Activated CD4-positive, alpha-beta T cell treated with anti-CD3 and anti-CD28 coated beads, Interleukin-10, Interleukin-2, amounts not matched to agents 100 ng/mL and 50 ng/mL, durations not matched to agents 16 hours and 8 hours (primary cell): ENCODE results near the gene RHPN2.
"Not testable (repeated sequence)": the region's sequence is repeated elsewhere in the genome, so short reads cannot be mapped to it uniquely, and the experiment has no call there.

Experiments used
- DNase-seq: peaks from one replicate; pipeline ENCODE4 v3.0.0-alpha.2; 2020

The RHPN2 gene

DNA sequence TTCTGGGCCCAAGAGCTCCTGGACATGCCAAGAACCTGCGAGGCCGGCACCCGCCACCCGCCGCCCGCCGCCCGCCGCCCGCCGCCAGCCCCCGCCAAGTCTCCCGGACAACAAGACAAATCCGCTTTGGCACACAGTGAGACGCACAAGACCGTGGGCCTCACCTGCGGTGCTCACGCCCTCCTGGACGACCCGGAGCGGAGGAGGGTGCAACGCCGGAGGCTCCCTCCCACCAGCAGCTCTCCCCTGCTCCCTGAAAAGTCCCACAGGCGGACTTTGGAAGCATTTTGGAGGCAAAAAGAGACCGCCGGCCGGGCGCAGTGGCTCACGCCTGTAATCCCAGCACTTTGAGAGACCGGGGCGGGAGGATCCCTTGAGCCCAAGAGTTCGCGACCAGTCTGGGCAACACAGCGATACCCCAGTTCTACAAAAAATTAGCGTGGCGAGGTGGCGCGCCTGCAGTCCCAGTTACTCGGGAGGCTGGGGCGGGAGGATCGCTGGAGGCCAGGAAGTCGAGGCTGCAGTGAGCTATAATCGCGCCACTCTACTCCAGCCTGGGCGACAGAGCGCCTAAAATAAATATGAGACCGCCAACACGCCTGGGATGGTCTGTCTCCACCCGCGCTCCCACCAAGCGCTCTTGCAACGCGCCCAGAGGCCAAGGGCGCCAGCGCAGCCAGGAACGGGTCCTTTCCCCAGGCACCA is 783 bp downstream of the RHPN2 start:
- DNase-seq = no peak

DNA sequence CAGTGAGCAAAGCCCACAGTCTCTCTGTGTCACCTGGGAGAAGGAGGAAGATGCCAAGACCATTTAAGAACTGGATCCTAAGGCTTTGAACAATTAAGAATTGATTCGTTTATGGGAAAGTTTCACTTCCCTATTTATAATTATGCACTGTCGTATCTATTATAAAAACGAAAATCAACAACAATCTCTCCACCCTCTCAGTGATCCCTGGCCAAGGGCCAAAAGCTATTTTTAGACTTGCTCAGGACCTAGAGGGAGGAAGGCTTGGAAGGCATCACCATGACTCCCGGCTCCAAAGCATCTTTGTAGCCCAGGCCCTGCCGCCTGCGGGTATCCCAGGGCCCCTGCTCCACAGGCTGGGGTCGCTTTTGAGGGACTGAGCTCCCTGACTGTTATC is 1.3 kb downstream of the RHPN2 start:
- no peak for DNase-seq

DNA sequence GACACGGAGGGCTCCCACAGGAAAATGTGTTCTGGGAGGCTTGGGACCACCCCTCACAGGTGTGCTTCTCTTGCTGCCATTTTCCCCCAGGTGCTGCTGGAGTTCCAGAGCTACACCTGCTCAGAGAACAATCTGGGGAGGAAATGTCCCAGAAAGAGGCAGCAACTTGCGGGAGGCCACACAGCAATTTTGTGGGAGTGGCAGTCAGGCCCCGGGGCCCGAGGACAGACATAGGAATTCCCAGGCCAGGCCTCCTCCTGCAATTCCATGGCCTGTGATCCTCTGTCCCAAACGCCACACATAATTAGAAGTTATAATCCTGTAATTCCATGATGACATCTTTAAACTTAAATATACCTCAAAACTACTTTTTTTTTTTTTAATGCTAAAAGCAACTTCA is 1.8 kb downstream of the RHPN2 start:
- no peak for DNase-seq

DNA sequence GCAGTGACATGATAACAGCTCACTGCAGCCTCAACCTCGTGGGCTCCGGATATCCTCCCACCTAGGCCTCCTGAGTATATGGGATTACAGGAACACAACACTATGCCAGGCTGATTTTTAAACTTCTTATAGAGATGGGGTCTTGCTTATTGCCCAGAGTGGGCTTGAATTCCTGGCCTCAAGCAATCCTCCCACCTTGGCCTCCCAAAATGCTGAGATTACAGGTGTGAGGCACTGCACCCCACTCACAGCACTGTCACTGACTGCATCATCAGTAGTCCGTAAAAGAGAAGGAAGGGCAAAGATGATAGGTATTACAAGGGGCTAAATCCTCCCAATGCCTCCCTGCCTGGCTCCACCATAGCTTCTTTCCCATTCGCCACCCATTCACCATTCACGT is 4.1 kb downstream of the RHPN2 start:
- DNase-seq = no peak

- no peak for DNase-seq
These were observed 9.0 kb downstream of the RHPN2 start for GRCh38 chr19:33055718-33056117.

- DNase-seq = no peak
These were observed 10.1 kb downstream of the RHPN2 start for GRCh38 chr19:33054623-33055022.

GRCh38 chr19:33052352-33052972 is 12.2 kb downstream of the RHPN2 start:
- DNase-seq = no peak

DNA sequence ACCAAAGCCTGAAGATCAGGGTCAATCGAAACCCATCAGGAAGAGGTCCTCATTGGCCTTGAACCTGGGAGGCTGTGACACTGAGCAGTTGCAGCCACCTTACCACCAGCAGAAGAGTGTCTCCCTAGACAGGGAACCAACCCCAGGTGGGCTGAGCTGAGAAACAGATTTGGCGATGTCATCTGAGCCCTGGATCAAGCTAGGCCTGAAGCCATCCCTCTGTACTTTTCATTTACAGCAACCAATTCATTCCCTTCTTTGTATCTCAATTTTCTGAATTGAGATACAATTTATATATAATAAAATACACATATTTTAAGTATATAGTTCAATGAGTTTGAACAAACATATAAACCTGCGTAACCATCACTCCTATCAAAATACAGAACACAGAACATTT is 14.6 kb downstream of the RHPN2 start:
- DNase-seq = no peak

DNA sequence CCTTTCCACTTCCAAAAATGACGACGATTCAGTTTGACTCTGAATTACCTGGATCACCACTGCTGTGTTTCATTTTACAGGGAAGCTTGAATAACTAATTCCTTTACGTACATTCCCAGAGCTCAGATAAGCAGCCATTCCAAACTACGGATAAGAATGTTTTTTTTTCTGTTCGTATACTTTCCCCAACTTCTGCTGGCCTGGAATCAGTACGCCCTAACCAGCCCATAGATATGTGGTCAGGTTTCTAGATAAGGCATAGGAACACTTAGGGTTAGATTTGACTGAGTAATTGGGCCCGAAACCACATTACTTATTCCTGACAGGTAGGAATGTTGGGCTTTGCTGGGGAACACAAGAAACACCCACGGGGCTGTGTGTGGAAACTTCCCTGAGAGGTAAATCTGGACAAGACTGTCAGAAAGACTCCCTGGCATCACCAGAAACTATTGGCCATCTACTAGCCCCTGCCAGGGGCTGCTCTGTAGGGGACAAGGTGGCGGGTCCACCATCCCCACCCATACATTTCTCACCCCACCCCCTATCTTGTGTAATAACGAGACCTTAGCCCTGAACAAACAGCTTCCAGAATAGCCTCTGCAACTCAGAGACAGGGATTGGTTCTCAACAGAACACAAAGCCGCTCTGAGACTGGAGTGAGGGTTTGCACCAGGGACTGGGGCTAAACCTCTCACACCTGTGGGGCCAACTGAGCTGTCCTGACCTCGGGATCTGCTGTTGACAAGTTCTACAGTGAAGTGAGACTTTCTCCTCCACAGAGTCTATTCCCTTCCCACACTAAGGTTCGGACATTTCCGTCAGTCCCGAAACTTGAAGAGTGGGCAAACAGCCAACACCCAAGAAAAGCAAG is 15.6 kb downstream of the RHPN2 start:
- no peak for DNase-seq

DNA sequence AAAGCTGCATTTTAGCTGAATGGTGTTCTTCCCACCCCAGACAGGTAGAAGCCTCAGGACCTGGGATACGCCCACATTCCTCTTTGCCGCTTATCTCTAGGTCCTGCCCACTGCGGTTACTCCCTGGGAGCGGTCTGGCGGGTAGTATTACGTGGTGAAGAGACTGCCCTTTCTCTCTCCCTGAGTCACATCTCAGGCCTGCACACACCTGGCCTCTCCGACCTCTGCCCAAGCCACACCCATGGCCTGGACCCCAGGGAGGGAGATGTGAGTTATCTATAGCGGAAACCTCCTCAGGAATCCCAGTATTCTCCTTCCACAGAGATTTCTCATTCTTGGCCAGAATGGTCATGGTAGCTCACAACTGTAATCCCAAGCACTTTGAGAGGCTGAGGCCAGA is 17.3 kb downstream of the RHPN2 start:
- no peak for DNase-seq

GRCh38 chr19:33041828-33042160 is 22.9 kb downstream of the RHPN2 start:
- DNase-seq = not testable (repeated sequence)

DNA sequence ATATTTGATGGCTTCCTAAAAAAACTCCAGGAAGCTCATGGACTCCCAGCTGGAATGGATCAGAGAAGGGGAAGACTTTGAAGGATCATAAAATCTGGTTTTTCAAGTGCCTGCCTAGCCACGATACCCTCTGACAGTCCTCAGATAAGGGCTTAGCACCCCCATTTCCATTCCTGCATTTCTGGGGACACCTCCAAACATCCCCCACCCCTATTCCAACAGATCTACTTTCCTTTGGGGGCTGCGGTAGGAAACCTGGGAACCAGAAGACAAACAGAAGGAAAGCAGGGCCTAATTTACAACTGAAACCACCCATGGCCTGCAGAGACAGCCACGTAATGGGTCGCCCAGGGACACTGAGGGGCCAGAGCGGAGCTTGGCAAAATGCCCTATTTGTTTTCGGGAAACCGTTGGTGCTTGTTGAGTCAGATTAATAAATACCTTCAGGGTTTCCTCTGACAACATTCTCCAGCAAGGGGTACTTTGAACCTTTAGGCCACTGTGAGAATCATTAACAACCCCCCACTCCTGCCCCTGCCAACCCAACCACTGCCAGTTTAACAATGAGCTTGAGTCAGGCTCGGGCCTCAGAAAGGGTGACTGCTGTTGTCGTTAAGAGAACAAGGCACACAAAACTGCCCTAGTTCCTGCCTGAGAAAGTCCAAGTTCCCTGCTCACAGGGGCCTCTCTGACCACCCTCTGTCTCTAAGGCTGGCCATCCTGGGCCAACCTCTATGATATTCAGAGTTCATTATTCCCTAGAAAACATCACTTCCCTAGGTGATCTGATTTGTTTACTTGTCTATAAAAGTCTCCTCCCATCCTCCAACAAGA is 23.5 kb downstream of the RHPN2 start:
- DNase-seq = no peak

DNA sequence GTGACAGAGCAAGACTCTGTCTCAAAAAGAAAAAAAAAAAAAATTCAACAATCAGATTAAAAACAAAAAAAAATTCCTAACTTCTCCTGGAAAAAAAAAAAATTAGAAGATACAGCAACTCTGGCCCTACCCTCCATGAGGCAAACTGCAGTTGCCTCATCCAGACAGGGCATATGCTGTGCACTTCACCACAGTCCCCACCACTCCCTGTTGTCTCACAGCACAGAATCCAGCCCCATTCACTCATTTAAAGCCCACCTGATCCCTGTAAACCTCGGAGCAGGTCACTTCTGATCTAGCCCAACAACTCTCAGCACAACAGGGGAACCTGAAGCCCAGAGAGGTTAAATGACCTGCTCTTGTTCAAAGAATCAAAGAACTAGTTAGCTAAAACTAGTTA is 24.9 kb downstream of the RHPN2 start:
- no peak for DNase-seq

DNA sequence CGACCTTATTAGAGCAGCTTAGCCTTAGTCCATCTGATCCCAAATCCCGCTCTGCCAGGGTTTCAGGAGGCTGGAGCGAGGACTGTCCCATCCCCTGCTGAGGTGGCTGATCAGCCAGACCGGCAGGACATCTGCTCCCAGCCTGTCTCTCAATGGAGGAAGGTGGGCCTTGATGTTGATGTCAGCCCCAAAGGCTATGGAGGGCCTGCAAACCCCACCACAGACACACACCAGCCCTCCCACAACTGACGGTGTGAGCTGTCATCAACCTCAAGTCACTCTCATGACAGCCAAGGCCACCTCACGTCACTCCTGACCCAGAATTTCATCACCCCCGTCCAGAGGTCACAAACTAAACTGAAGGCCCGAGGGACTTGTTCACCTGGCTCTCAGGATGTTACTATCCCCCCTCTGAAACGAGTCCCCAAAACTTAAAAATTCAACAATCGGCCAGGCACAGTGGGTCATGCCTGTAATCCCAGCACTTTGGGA is 25.5 kb downstream of the RHPN2 start:
- no peak for DNase-seq

DNA sequence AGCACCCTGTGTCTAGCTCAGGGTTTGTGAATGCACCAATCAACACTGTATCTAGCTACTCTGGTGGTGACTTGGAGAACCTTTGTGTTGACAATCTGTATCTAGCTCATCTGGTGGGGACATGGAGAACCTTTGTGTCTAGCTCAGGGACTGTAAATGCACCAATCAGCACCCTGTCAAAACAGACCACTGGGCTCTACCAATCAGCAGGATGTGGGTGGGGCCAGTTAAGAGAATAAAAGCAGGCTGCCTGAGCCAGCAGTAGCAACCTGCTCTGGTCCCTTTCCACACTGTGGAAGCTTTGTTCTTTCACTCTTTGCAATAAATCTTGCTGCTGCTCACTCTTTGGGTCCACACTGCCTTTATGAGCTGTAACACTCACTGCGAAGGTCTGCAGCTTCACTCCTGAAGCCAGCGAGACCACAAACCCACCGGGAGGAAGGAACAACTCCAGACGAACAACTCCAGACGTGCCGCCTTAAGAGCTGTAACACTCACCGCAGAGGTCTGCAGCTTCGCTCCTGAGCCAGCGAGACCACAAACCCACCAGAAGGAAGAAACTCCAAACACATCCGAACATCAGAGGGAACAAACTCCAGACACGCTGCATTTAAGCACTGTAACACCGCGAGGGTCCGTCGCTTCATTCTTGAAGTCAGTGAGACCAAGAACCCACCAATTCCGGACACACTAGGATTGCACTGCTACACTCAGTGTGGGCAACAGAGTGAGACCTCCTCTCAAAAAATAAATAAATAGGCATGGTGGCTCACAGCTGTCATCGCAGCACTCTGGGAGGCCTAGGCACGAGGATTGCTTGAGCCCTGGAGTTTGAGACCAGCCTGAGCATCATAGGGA is 27.3 kb downstream of the RHPN2 start:
- peak; percentile 41 for DNase-seq

DNA sequence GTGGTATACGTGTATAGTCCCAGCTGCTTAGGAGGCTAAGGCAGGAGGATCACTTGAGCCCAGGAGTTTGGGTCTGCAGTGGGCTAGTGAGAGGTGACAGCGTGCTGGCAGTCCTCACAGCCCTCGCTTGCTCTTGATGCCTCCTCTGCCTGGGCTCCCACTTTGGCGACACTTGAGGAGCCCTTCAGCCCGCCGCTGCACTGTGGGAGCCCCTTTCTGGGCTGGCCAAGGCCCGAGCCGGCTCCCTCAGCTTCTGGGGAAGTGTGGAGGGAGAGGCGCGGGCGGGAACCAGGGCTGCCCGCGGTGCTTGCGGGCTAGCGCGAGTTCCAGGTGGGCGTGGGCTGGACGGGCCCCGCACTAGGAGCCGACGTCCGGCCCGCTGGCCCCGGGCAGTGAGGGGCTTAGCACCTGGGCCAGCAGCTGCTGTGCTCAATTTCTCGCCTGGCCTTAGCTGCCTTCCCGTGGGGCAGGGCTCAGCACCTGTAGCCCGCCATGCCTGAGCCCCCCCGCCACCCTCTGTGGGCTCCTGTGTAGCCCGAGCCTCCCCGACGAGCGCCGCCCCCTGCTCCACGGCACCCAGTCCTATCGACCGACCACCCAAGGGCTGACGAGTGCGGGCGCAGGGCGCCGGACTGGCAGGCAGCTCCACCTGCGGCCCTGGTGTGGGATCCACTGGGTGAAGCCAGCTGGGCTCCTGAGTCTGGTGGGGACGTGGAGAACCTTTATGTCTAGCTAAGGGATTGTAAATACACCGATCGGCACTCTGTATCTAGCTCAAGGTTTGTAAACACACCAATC is 28.1 kb downstream of the RHPN2 start:
- not testable (repeated sequence) for DNase-seq

DNA sequence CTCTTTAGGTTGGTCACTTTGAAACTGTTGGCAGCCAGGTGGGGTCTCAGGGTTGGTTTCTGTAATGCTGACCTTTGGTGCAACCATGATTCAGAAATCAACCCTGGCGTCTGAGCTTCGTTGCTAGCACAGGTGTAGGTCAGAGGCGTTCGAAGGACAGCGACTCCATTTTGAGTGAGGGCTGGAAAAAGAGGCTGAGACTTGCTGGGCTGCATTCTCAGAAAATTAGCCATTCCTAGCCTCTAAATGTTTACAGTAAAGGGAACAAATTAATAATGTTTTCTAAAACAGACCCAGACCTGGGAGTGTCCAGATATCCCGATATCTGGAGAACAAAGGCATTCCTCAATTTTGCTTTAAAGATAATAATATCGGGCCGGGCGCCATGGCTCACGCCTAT is 29.2 kb downstream of the RHPN2 start:
- no peak for DNase-seq

GRCh38 chr19:33032218-33032781 is 32.4 kb downstream of the RHPN2 start:
- DNase-seq = no peak

DNA sequence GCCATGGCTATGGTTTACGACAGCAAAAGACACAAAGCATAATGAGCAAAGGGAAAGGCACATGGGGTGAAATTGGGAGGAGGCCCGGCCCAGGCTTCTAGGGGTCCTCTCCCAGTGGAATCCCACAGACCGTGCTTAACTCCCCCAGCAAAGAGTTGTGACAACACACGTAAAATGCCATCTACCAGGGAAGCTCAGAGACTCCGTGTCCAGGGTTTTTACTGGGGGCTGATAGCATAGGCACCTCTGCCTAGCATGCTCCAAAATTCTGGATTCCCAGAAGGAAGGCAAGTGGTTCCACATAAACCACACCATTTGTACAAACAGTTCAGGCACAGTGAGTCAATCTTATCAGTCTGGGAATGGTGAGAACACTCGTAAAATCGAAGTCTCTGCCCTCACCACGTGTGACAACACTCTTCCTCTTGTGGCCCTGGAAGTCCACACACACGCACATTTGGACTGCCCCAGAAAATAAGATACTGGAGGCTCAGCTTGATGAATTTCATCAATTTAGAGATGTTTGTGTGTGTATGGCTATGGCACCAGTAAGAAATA is 34.9 kb downstream of the RHPN2 start:
- DNase-seq = no peak

- not testable (repeated sequence) for DNase-seq
These were observed 38.1 kb downstream of the RHPN2 start for GRCh38 chr19:33026602-33027001.
